Osteoblast (primary cell): ENCODE data around the gene ABCG8. TPM values are rescaled to one million over a fixed set of nuclear protein-coding genes. Genes with fewer than 3 reads are reported as not detected.

Experiments used
- DNase-seq: peaks from one replicate; pipeline ENCODE4 v3.0.0; 2011; ENCODE audit warnings: low spot score, mixed read lengths; ENCODE audit not compliant: insufficient read length; ENCODE audit errors: missing footprints
- H2AFZ ChIP-seq: 2 replicates; pipeline ENCODE4 v1.6.0; 2011; ENCODE audit warnings: mild to moderate bottlenecking, low read length
- H3K27ac ChIP-seq: 2 replicates; pipeline ENCODE4 v1.5.1; 2011; ENCODE audit warnings: mild to moderate bottlenecking, low read depth, low read length, moderate library complexity
- H3K27me3 ChIP-seq: 2 replicates; pipeline ENCODE4 v1.6.0; 2012; ENCODE audit warnings: mild to moderate bottlenecking, control low read depth, inconsistent platforms, low read length, moderate library complexity; ENCODE audit not compliant: insufficient read depth
- H3K36me3 ChIP-seq: 2 replicates; pipeline ENCODE4 v1.5.1; 2011; ENCODE audit warnings: mild to moderate bottlenecking, low read length, control low read depth, moderate library complexity; ENCODE audit not compliant: insufficient read depth
- H3K4me1 ChIP-seq: 2 replicates; pipeline ENCODE4 v1.5.1; 2011; ENCODE audit warnings: mild to moderate bottlenecking, low read length, control low read depth, moderate library complexity; ENCODE audit not compliant: insufficient read depth
- H3K4me2 ChIP-seq: 2 replicates; pipeline ENCODE4 v1.6.0; 2011; ENCODE audit warnings: mild to moderate bottlenecking, low read length; ENCODE audit not compliant: insufficient read depth
- H3K4me3 ChIP-seq: fragments of 200-600 bp; sonication (generic); 3 replicates; pipeline ENCODE4 v1.5.1; 2012; ENCODE audit warnings: mild to moderate bottlenecking, low read length, inconsistent platforms; ENCODE audit not compliant: insufficient read depth
- H3K79me2 ChIP-seq: 2 replicates; pipeline ENCODE4 v1.6.0; 2012; ENCODE audit warnings: mild to moderate bottlenecking, low read length, control low read depth, inconsistent platforms; ENCODE audit not compliant: insufficient read depth
- H3K9me3 ChIP-seq: 2 replicates; pipeline ENCODE4 v1.5.1; 2011; ENCODE audit warnings: low read depth, low read length, control low read depth
- H4K20me1 ChIP-seq: 2 replicates; pipeline ENCODE4 v1.6.0; 2012; ENCODE audit warnings: mild to moderate bottlenecking, low read length, control low read depth; ENCODE audit not compliant: insufficient read depth
- total RNA-seq: library from RNA; depleted of rRNA; stranded (reverse); fragments of >200 nt; gene quantifications from 2 replicates; pipeline ENCODE4 v1.2.3, GENCODE V29; 2012
- TF ChIP-seq, protein P1 (sequence below): IDR thresholded peaks from 2 replicates; pipeline ENCODE4 v1.5.1; 2011; ENCODE audit warnings: mild to moderate bottlenecking, low read depth, low read length, moderate library complexity; ENCODE audit errors: extremely low read depth

Gene ABCG8
- total RNA-seq, 1 donor = not detected

DNA sequence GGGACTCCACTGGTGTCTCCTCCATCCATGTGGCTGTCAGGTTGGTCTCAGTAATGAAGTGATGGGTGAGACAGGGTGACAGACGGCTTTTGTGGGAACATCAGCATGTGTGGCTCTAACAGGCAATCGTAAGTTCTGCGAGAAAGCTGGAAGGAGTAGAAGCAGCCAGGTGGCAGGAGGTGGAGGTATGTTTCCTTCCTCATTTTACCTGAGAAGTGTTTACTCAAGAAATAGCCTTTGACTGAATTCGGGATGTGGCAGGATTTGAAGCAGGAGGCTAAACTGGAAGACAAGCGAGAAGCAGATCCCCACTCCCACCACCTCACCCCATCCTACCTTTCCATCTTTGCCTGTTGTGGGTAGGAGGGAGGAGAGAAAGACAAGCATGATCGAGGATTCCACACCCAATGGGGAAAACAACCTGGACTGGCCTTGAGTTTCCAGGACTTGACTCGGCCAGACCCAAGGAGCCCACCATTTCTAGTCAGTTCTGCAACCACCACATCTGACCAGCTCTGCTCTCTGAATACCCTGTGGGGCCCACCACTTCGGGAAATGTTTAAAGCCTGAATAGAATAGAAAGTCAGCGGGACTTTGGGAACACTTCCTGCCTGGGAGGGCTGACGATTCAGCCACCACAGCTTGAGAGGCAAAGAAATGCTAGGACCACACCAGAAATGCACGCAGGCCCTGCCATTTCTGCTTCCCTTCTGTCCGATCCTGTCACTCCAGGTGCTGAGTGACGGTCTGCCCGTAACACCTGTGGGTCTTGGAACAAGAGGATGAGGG lies 1.2 kb downstream of the ABCG8 start:
- Histone ChIP-seq H3K79me2 (no peaks in the 10 kb centered on the region), H3K27me3 (peaks cover 30% of the 10 kb centered on the region), H4K20me1 (no peaks in the 10 kb centered on the region), H3K4me3 (no peak overlapping the region), H2AFZ (no peak overlapping the region), H3K27ac (no peak overlapping the region), H3K4me1 (no peaks in the 10 kb centered on the region), H3K4me2 (no peak overlapping the region), H3K9me3 (no peaks in the 10 kb centered on the region), H3K36me3 (no peaks in the 10 kb centered on the region)
- DNase-seq = no peak
- TF ChIP-seq, protein P1, sequence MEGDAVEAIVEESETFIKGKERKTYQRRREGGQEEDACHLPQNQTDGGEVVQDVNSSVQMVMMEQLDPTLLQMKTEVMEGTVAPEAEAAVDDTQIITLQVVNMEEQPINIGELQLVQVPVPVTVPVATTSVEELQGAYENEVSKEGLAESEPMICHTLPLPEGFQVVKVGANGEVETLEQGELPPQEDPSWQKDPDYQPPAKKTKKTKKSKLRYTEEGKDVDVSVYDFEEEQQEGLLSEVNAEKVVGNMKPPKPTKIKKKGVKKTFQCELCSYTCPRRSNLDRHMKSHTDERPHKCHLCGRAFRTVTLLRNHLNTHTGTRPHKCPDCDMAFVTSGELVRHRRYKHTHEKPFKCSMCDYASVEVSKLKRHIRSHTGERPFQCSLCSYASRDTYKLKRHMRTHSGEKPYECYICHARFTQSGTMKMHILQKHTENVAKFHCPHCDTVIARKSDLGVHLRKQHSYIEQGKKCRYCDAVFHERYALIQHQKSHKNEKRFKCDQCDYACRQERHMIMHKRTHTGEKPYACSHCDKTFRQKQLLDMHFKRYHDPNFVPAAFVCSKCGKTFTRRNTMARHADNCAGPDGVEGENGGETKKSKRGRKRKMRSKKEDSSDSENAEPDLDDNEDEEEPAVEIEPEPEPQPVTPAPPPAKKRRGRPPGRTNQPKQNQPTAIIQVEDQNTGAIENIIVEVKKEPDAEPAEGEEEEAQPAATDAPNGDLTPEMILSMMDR = no peak

DNA sequence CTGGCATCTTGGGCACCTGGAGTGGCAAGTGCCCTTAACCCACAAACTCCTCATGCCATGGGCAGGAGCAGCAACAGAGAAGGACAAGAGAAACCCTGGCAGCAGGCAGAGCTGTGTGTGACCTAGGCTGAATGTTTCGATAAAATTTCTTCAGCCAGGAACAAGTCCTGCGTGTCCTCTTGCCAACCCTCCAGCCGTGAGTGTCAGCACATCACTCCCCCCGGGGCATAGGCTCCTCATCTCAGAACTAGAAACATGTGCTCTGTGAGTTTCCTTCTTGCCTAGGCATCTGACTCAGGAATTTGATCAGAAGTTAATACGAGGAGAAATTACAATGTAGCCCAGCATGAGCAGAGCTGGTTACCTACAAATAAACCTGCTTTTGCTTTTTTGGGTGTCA lies 2.2 kb downstream of the ABCG8 start:
- H3K36me3 ChIP-seq = no peaks in the 10 kb centered on the region
- no peaks in the 10 kb centered on the region for H3K9me3 ChIP-seq
- no peaks in the 10 kb centered on the region for H3K79me2 ChIP-seq
- no peak for DNase-seq
- H3K27me3 ChIP-seq = peaks cover 28% of the 10 kb centered on the region
- H3K27ac ChIP-seq = no peak overlapping the region
- H3K4me1 ChIP-seq = no peaks in the 10 kb centered on the region
- no peaks in the 10 kb centered on the region for H4K20me1 ChIP-seq
- H2AFZ ChIP-seq = no peak overlapping the region
- H3K4me2 ChIP-seq = no peak overlapping the region
- H3K4me3 ChIP-seq = no peak overlapping the region
- TF ChIP-seq, protein P1 = no peak

DNA sequence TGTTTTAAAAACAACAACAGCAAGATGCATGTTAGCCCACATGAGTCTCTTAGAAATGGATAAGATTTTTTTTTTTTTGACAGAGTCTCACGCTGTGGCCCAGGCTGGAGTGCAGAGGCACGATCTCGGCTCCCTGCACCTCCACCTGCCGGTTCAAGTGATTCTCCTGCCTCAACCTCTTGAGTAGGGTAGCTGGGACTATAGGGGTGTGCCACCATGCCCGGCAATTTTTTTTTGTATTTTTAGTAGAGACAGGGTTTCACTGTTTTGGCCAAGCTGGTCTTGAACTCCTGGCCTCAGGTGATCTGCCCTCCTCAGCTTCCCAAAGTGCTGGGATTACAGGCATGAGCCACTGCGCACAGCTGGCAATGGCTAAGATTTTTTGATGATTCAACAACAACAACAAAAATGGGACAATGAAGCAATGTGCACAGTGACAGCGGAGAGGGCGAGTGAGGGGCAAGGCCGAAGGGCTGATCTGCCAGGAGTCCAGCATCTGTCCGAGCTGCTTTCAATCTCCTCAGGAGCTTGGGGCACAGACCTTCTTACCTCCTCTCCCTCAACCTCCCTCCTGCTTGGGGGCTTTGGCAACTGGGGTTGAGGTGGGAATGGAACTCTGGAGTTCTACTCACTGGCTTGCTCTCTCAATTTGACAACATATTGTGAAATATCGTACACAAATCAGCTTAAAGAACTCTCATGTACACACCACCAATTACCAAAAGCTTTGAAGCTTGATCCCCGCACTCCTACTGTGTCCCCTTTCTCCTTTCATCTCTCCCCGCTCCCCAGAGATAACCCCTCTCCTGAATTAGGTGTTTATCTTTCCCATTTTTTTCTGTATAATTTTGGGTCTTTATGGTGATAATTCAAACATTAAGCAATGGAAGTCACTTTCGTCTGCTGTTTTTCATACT lies 3.4 kb downstream of the ABCG8 start:
- H3K79me2 ChIP-seq = no peaks in the 10 kb centered on the region
- DNase-seq = no peak
- TF ChIP-seq, protein P1 = no peak

DNA sequence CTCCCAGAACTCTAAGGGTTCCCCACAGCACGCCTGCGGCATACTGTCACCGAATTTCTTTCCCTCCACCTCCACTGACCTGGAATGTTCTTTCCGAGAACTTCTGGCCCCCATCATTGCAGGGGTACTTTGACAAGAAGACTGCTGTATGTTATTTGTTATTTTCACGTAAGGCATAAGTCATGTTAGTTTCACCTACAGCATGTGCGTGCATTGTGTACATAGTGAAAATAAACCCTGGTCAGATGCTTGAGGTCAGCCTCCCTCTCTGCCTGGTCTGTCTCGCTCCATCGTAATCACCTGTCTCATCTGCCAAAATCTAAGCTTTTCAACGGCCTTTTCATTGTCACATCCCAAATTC lies 4.1 kb downstream of the ABCG8 start:
- H3K27ac ChIP-seq = no peak overlapping the region
- H3K36me3 ChIP-seq = no peaks in the 10 kb centered on the region
- H3K4me3 ChIP-seq = no peak overlapping the region
- no peaks in the 10 kb centered on the region for H3K9me3 ChIP-seq
- TF ChIP-seq, protein P1 = no peak
- peaks cover 22% of the 10 kb centered on the region for H3K27me3 ChIP-seq
- no peaks in the 10 kb centered on the region for H3K79me2 ChIP-seq
- DNase-seq = no peak
- no peak overlapping the region for H3K4me2 ChIP-seq
- H3K4me1 ChIP-seq = no peaks in the 10 kb centered on the region
- H4K20me1 ChIP-seq = no peaks in the 10 kb centered on the region
- H2AFZ ChIP-seq = no peak overlapping the region

More for the DNA sequence above, 3.4 kb downstream of the ABCG8 start:
- no peaks in the 10 kb centered on the region for H3K36me3 ChIP-seq
- H3K4me3 ChIP-seq = no peak overlapping the region
- no peaks in the 10 kb centered on the region for H3K4me1 ChIP-seq
- no peak overlapping the region for H3K4me2 ChIP-seq
- H3K27ac ChIP-seq = no peak overlapping the region
- H3K27me3 ChIP-seq = peaks cover 22% of the 10 kb centered on the region
- no peaks in the 10 kb centered on the region for H4K20me1 ChIP-seq
- no peak overlapping the region for H2AFZ ChIP-seq
- no peaks in the 10 kb centered on the region for H3K9me3 ChIP-seq
